Activated naive CD4-positive, alpha-beta T cell (primary cell): ENCODE data around the gene NPAS2.

ENCODE experiments used
- DNase-seq, 4 experiments: peaks; one replicate each; lab custom pipeline; 2025; lab: John Stamatoyannopoulos, UW

NPAS2 gene

DNA sequence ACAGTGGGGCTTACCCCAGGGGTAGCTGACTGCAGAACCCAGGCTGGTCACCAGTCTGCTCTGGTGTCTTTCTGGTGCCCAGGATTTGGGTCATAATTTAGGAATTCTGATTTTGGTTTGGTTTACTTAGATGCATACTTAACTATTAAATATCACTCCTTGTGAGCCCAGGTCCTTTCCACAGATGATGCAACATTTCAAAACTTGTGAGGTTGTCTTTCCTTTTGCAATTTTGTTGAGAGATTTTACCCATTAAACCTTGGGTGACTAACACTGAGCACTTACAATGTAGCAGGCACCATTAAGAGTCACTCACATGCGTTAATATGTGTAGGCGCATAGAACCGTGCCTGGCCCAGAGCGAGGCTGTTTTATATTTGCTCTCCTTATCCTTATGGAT, 120.3 kb downstream of the NPAS2 start:
- DNase-seq: no peak

DNA sequence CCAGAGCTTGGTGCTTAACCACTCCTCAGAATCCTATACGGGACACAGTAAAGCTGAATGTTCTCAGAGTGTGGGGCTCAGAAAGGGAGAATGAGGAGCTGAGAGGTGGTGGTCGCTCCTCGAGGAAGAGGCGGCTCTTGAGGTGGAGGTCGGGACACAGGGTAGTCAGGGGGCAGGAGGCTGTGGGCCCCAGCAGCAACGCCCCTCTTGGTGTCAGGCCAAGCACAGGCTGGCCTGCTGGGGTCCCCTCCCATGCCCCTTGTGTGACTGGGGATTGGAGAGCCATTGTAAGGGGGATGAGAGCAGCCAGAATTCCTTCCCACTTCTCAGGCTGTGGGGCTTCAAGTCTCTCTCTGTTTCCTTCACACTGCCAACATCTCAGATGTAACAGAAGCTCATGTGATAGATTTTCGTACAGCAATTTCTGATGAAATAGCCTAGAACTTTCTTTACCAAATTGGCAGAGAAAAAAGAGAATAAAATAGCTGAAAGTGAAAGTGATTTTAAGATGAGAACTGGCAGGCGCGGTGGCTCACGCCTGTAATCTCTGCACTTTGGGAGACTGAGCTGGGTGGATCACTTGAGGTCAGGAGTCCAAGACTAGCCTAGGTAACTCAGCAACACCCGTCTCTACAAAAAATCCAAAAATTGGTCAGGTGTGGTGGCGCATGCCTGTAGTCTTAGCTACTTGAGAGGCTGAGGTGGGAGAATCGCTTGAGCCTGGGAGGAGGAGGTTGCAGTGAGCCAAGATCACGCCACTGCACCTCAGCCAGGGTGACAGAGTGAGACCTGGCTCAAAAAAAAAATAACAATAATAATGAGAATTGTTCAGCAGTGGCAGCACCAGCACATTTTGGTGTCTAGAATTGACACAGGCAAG, 121.1 kb downstream of the NPAS2 start:
- DNase-seq: peak in 1 of 4 experiments; percentile 9

DNA sequence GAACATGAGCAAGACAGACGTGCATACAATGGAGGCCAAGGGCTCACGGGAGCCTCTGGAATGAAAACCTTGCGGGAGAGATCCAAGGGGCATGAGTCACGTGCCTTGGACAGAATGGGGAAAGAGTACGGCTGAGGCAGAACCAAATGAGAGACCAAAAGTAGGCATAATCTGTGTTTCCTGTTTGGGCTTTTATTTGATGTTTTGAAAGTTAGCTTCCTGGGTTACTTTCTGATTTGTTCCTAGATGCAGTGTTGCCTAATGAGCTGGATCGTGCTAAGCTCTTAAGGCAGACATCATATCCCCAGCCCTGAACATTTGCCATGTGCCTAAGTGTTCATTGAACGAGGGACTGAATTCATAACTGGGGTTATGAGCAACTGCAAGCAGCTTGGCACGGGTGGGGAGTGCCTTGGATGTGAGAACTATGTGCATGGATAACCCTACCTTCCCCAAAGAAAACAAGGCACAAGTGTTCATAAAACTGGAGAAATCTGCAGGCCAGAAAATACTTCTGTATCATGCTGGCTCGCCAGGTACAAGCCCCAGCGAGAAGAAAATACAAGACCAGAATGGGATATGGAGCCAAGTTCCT, 121.8 kb downstream of the NPAS2 start:
- no peak for DNase-seq

DNA sequence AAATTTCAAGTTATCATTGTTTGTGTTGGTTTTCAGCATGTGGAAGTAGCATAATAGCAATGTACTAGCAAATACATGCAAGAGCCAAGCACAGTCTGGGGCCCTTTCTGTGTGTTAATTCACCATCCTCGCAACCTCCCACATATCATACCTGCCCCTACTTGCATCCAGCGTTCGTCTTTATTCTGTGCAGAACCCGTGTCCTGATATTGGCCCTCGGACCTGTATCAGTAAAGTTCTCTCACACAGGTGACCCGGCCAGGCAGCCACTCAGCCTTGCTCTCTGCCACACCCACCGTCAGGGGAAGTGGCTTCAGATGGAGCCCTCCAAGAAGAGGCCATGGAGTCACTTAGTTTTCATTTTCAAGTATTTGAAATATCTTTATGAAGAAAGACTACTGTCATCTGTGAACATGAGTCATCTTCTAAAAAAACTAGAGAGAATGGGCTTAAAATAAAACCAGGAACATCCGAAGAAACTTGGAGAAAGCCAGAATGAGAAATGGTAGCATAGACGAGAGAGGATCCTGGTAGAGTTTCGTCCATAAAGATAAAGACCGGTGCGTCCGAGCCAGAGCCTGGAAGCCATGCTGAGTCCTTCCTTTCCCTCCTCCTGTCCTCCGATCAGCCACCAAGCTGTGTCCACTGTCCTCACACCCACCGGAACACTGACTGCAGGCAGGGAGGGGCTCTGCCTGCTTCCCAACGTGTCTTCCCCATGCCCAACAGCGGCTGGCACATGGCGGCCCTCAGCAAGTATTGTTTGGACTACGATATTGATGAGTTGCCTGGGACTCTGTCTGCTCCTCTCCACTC, 124.9 kb downstream of the NPAS2 start:
- no peak for DNase-seq

DNA sequence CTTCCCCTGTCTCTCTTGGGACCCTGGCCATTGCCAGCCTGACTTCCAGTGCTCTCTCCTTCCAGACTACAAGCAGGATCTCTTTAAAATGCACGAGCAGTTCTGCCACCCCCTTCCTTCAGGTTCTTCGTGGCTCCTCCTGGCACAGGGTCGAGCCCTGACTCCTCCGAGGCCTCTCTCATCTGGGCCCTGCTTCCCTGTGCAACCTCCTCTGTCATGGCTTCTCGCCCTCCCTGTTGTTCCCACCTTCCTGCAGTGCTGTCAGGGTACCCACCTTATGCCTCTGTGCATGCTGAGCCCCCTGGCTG, 125.4 kb downstream of the NPAS2 start:
- no peak for DNase-seq

DNA sequence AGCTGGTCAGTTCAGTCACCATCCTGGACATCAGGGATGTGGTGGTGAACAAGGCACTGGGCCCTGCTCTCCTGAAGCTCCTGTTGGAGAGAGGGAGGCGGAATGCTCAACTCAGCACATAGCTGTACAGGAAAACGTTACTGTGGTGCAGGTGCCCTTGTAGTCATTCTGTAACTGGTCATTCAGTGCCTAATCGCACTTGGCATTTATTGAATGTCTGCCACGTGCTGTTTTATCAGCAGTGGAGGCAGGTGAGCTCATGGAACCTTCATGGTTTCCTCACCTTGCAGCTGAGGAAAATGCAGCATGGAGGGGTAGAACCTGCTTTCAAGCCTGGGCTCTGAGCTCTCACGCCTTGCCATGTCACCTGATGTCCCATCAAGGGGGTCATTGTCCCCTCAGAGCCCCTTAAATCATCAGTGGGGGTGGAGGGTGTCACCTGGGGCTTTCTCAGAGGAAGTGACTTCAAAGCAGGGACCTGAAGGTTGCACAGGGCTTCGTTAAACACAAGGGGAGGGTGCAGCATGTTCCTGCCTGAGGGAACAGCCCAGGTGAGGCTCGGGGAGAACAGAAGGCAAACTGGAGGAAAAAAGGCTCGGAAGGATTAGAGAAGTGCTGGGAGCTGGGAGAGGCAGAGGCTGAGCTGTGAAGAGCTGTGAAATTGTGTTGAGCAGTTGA, 126.1 kb downstream of the NPAS2 start:
- DNase-seq: no peak

DNA sequence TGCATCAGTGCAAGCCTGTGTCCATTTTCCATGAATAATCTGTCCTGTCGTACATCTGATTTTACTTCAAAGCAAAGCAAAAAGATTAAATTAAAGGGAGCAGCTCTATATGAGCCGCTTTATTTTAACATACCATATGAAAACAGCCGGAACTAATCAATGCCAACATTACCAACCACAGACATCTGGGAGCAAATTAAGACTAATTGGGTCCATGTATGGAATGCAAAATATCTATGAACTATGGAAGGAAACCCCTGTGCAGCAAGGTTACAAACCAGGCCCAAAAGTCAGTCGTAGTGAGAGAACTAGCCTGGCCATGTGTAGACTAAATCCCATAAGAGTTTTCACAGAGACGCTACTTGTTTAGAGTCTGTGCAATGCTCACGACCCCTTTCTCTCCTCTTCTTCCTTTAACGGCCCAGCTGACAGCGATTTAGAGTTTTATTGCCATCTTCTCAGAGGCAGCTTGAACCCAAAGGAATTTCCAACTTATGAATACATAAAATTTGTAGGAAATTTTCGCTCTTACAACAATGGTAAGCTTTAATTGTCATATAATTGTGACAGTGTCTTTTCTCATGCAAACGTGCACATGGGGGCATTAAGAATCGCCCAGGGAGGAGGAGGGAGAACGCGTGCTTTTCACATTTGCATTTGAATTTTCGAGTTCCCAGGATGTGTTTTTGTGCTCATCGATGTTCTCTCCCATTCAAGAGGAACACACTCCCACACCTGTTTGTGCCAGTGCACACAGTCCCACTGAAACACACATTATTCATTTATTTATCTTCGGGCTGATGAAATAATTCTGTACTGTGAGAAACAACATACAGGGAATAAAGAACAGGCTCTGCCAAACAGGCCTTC, 129.2 kb downstream of the NPAS2 start:
- no peak for DNase-seq

DNA sequence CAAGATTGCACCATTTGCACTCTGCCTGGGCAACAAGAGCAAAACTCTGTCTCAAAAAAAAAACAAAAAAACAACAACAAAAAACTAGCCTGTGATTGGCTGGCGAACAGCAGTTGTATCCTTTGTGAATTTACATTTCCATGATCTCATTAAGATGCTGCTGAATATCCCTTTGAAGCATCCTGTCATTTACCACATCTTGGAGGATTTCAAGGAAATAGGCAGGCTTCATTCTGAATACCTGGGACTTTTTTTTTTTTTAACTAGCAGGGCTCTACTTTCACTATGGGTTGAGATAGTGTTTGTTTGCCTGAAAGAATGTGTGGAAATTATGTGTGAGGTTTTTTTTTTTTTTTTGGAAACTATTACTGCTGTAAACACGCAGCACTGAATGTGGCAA, 132.6 kb downstream of the NPAS2 start:
- no peak for DNase-seq

DNA sequence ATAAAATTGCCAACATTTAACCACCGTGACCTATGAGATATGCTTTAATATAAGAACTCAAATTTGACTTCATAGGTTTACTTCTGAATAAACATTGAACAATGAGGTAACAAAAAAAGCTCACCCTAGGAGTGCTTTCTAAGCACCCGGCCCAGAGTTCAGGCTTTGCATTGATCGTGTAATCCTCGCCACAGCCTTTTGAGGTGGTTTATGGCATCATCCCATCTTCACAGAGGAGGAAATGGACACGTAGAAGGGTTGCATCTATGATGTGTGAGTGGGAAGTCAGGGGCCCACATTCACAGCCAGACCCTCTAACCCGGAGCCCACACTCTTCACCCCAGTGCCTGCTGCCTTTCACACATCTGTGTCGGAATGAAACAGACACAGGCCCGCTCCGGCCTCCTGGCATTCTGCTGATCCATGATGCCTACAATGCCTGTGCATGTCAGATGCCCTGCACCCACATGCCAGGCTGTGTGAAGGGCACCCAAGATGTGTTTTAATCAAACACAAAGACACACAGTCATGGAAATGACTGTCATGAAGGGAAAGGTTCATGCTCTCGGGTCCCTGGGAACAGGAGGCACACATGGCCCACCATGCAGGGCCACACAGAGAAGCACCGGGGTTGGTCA, 133.6 kb downstream of the NPAS2 start:
- DNase-seq: no peak

DNA sequence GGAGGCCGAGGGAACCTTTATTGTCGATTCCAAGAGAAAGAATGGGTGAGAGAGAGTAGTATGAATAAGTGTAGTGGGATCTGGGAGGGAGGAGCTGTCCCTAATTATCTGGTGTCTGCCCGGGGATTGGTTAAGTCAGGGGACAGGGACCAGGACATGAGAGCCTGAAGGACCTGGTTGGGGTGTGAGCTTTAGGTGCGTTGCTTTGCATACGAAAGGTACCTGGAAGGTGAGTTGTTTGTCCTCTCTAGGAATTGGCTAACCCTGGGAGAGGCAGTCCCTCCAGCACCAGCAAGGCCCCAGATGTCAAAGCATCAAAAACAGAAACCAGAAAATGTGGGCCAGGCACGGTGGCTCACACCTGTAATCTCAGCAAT, 134.1 kb downstream of the NPAS2 start:
- DNase-seq: no peak

DNA sequence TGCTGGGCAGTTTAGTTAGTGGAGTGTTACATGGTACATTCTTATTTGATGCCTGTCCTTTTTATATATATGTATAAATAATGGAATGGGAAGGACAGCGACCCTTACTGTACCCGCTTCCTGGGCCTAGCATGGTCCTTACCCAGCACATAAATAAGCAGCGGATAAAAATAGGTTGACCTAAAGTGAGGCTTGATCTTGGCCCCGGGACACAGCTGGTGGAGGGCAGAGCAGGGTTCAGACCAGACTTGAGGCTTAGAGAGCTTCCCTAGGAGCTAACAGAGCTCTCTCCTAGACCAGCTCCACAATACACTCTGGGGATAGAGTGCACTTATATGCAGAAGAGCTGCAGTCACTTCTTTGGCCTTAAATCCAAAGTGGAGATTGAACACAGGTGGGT, 135.3 kb downstream of the NPAS2 start:
- no peak for DNase-seq

DNA sequence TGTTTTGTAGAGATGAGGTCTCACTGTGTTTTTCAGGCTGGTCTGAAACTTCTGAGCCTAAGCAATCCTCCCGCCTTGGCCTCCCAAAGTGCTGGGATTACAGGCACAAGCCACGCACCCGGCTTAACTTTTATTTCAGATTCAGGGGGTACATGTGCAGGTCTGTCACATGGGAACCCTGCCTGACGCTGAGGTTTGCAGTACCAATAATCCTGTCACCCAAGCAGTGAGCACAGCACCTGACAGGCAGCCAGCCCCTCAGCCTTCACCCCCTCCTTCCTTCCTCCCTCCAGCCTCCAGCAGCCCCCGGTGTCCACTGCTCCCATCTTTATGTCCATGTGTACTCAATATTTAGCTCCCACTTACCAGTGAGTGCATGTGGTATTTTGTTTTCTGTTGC, 136.1 kb downstream of the NPAS2 start:
- no peak for DNase-seq

DNA sequence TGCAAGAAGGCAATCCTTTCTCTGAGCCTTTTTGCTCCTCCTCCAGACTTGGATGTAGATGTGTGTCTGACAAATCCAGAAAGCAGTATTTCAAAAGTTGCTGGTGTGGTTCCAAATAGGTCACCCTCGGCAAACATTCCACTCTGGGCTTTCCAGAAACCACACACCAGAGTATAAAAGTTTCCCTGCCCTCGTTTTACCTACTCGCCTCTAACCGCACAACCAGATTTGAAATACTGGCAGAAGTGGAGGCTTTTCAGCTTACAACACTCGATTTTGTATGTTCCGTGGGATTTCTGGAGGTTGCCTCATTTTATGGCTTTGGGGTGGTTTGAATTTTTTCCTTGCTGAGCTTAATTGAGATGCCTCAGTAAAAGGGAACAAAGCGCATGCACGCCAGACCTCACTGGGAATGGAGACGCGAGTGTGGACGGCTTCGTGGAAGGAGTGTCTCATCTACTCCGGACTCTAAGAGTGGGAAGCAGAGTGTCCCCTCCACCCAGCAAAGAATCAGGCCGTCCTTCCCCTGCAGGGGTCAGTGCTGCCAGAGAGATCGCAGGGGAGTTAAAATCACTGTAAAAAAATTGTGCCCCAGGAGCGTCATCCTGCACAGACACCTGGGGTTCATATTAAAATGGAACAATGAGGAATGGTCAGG, 138.2 kb downstream of the NPAS2 start:
- DNase-seq: no peak

DNA sequence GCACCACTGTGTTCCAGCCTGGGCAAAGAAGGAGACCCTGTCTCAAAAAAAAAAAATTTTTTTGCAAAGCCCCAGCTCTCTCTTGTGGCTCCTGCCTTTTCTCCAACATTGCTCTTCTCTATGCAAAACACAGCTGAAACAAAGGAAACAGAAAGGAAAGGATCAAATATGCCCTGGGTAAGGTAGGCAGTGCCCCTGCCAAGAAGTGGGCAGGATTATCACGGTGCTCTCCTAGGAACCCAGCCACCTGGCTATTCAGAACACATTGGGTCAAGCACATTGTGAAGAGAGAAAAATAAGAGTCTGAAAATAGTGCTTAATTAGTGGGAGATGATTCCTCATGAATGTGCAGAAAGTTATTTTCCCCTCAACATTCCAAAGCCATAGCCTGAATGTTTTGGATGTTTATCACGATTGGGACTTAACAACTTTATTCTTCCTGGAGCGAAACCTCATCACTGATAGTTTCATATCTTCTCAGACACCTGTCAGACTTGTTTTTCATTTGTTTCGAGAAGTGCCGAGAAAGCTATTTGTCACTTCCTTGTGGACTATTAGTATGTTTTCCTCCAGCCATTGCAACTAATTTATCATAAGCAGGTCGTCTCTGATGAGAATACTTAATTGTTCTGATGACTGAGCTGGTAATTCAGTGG, 139.4 kb downstream of the NPAS2 start:
- no peak for DNase-seq

DNA sequence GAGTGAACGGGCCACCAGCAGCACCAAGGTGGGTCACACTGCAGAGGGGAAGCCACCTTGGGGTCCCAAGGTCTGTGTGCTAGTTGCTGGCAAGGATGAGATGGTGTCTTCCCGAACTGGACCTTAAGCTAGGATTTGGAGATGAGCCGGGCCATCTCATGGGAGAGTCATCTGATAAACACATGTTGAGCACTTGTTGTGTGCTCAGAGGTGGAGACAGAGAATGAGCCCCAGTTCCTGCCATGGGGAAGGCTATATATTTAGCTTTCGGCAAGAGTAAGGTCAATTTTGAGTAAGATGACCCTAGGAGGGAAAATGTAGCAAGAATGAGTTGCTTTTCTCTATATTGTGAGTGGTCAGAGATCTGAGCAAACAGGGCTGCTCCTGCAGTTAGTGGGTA, 140.7 kb downstream of the NPAS2 start:
- DNase-seq: no peak

DNA sequence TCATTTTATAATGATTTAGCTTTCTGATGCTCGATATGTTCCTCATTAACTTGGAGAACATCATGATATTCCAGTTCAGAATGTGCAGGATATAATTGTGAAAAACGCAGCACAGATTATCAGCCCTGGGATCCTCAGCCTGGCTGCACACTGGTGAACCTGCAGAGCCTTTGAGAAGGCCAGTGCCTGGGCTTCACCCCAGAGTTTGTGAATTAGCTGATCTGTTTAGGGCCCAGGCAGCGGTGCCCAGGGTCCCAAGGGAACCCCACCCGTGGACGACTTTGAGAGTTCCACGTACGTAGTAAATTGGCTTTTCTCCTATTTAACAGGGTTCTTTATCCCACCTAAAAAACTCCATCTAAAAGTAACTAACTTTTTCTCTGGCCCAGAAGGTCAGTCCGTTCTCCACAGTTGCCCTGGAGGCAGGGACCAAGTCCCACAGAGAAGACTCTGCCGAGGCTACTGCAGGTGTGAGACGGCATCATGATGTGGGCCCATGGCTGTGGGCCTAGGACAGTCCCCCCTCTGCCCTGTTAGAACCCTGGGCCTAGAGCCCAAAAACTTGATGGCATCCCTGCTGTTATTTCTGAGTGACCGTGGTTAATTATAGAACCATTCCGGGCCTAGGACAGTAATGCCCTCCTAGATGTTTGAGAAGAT, 142.6 kb downstream of the NPAS2 start:
- DNase-seq: no peak

DNA sequence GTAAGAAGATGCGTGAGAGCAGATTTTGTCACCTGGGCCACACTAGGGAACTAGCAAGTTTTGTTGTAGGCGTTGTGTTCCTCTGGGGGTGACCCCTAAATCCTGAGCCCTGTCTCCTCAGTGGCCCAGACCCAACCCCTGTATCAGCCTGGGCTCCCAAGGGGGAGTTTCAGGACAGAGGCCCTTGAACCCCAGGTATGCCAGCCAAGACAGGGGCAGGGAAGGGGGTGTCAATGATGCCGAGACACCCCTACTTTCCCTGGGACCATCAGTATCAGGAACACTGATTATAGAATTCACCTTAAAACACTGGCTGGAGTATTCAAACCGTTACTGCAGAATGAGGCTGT, 143.1 kb downstream of the NPAS2 start:
- no peak for DNase-seq

DNA sequence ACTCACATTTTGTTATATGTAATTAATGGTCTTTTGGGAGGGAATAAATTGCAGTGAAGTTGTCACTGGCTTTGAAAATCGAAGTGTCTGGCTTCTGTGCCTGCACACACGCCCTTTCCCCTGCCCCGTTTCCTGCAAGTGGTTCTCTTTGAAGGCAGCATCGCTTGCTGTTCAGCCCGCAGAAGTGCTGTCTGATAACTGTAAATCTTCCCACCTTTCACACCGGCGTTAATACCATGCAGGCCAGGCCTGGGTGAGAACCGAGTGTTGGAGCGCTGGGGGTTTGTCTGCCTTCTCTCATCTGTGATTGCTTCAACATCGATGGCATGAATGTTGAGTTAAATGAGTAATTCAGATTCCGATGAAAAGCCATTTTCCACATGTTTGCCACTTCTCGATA, 144.3 kb downstream of the NPAS2 start:
- peak in 1 of 4 experiments; percentile 26 for DNase-seq

DNA sequence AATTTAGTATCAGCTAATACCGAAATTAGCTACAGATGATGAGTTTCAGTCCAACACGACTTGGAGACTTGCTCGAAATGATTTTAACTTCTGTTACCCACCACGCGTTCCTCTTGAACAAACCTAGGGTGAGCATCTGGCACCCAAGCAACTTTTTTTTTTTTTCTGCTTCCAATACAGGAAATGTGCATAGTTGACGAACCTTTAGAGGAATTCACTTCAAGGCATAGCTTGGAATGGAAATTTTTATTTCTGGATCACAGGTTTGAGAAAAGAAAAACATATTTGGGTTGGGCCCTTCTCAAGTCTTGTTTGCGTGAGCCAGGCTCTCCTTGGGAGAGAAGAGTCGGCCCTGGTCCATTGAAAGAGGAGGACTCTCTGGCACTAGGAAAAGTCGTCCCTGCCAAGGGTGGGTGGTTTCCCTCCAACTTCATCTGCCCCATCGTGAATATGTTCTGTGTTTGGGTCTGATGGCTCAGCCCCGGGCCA, 144.8 kb downstream of the NPAS2 start:
- DNase-seq: no peak
